ENCODE data around the gene CHTF8.
A peak's percentile ranks its signal among the peaks of the same experiment; 100 is the strongest.
"Not testable (repeated sequence)": the region's sequence is repeated elsewhere in the genome, so short reads cannot be mapped to it uniquely, and the experiment has no call there.

The CHTF8 gene

GRCh38 chr16:69165584-69165983 is 33.2 kb upstream of the CHTF8 start:
- Histone ChIP-seq H3K9ac (ENCODE audit: low read length) (no peak overlapping the region), H3K4me3 (ENCODE audit: low read length) (no peak overlapping the region), H3K4me1 (ENCODE audit: control insufficient read depth, insufficient read depth, low read length) (peaks cover 9% of the 10 kb centered on the region), H3K9me3 (ENCODE audit: control insufficient read depth, low read length) (no peaks in the 10 kb centered on the region), H3K27me3 (replicated peaks; ENCODE audit: control insufficient read depth, insufficient read depth, low read length) (no peaks in the 10 kb centered on the region), H3K36me3 (ENCODE audit: control insufficient read depth, insufficient read depth, low read length, severe bottlenecking) (peaks cover 87% of the 10 kb centered on the region)
- no peak for DNase-seq (ENCODE audit: low read depth)

GRCh38 chr16:69160192-69160591 is 27.8 kb upstream of the CHTF8 start:
- peaks cover 87% of the 10 kb centered on the region for H3K36me3 ChIP-seq (ENCODE audit: control insufficient read depth, insufficient read depth, low read length, severe bottlenecking)
- no peaks in the 10 kb centered on the region for H3K4me1 ChIP-seq (ENCODE audit: control insufficient read depth, insufficient read depth, low read length)
- H3K4me3 ChIP-seq (ENCODE audit: low read length), result no peak overlapping the region
- H3K27me3 ChIP-seq (replicated peaks; ENCODE audit: control insufficient read depth, insufficient read depth, low read length), result no peaks in the 10 kb centered on the region
- no peak for DNase-seq (ENCODE audit: low read depth)
- H3K9me3 ChIP-seq (ENCODE audit: control insufficient read depth, low read length), result no peaks in the 10 kb centered on the region
- H3K9ac ChIP-seq (ENCODE audit: low read length), result no peak overlapping the region

DNA sequence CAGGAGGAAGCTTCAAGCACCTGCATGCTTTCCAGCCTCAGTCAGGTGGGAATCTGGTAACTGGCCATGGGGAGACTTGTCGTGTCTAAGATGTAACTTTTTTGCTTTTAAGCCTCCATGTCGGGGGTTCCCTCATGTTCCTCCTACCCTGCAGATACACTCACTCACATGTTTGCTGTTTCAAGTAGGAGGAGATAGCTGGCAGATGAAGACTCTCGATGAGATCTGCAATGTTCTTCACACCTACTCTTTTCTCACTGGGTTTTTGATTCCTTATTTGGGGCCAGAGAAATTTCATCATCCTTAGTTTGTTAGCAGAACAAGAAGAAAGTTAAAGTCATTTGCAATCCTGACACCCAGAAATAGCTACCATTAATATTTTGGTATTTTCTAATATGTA is 24.8 kb upstream of the CHTF8 start:
- Histone ChIP-seq H3K9me3 (ENCODE audit: control insufficient read depth, low read length) (no peaks in the 10 kb centered on the region), H3K27me3 (replicated peaks; ENCODE audit: control insufficient read depth, insufficient read depth, low read length) (no peaks in the 10 kb centered on the region), H3K4me1 (ENCODE audit: control insufficient read depth, insufficient read depth, low read length) (no peaks in the 10 kb centered on the region), H3K36me3 (ENCODE audit: control insufficient read depth, insufficient read depth, low read length, severe bottlenecking) (peaks cover 92% of the 10 kb centered on the region), H3K9ac (ENCODE audit: low read length) (no peak overlapping the region), H3K4me3 (ENCODE audit: low read length) (no peak overlapping the region)
- no peak for DNase-seq (ENCODE audit: low read depth)

GRCh38 chr16:69150146-69150865 is 17.9 kb upstream of the CHTF8 start:
- Histone ChIP-seq H3K4me3 (ENCODE audit: low read length) (no peak overlapping the region), H3K4me1 (ENCODE audit: control insufficient read depth, insufficient read depth, low read length) (peaks cover 8% of the 10 kb centered on the region), H3K36me3 (ENCODE audit: control insufficient read depth, insufficient read depth, low read length, severe bottlenecking) (peaks cover 53% of the 10 kb centered on the region), H3K27me3 (replicated peaks; ENCODE audit: control insufficient read depth, insufficient read depth, low read length) (no peaks in the 10 kb centered on the region), H3K9ac (ENCODE audit: low read length) (no peak overlapping the region), H3K9me3 (ENCODE audit: control insufficient read depth, low read length) (no peaks in the 10 kb centered on the region)
- DNase-seq (ENCODE audit: low read depth), result peak; percentile 95

- peaks cover 14% of the 10 kb centered on the region for H3K4me1 ChIP-seq (ENCODE audit: control insufficient read depth, insufficient read depth, low read length)
- H3K9ac ChIP-seq (ENCODE audit: low read length); H3K4me3 ChIP-seq (ENCODE audit: low read length); DNase-seq (ENCODE audit: low read depth); H3K9me3 ChIP-seq (ENCODE audit: control insufficient read depth, low read length); H3K27me3 ChIP-seq (replicated peaks; ENCODE audit: control insufficient read depth, insufficient read depth, low read length): not testable (repeated sequence)
- peaks cover 48% of the 10 kb centered on the region for H3K36me3 ChIP-seq (ENCODE audit: control insufficient read depth, insufficient read depth, low read length, severe bottlenecking)
Observed at GRCh38 chr16:69149621-69150020, 17.2 kb upstream of the CHTF8 start.

DNA sequence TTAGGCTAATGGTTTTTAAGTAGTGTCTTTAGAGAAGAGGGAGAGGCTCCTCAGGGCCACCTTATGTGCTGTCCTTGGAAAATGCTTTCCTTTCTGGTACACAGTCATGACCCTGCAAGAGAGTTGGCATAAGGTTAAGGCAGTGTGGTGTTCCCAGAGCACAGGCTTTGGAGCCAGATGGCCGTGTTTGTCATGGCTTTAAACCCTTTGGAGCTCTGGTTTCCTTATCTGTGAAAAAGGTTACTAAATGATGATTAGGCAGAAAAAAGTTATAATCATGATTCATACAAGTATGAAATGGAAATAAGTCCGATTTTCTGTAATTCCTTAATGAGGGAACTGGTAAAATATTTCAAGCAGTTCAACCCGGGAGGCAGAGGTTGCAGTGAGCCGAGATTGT is 13.3 kb upstream of the CHTF8 start:
- Histone ChIP-seq H3K9ac (ENCODE audit: low read length) (peak overlapping the region; percentile 71), H3K4me1 (ENCODE audit: control insufficient read depth, insufficient read depth, low read length) (peaks cover 28% of the 10 kb centered on the region), H3K9me3 (ENCODE audit: control insufficient read depth, low read length) (no peaks in the 10 kb centered on the region), H3K36me3 (ENCODE audit: control insufficient read depth, insufficient read depth, low read length, severe bottlenecking) (peaks cover 43% of the 10 kb centered on the region), H3K4me3 (ENCODE audit: low read length) (peak overlapping the region; percentile 43), H3K27me3 (replicated peaks; ENCODE audit: control insufficient read depth, insufficient read depth, low read length) (no peaks in the 10 kb centered on the region)
- DNase-seq (ENCODE audit: low read depth), result no peak

DNA sequence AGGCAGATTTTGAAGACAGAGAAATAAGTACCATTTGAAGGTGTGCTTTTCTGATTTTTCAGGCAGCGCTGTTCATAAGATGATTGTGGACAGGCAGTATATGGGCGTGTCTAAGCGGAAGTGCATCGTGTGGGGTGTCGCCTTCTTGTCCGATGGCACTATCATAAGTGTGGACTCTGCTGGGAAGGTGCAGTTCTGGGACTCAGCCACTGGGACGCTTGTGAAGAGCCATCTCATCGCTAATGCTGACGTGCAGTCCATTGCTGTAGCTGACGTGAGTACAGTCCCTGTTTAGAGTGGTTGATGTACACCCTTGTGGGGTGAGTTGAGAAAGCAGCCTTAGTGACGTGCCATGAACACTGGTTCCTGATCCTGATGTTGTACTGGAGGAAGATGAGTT is 10.7 kb upstream of the CHTF8 start:
- Histone ChIP-seq H3K9ac (ENCODE audit: low read length) (no peak overlapping the region), H3K36me3 (ENCODE audit: control insufficient read depth, insufficient read depth, low read length, severe bottlenecking) (peaks cover 59% of the 10 kb centered on the region), H3K9me3 (ENCODE audit: control insufficient read depth, low read length) (no peaks in the 10 kb centered on the region), H3K4me1 (ENCODE audit: control insufficient read depth, insufficient read depth, low read length) (peaks cover 32% of the 10 kb centered on the region), H3K4me3 (ENCODE audit: low read length) (no peak overlapping the region), H3K27me3 (replicated peaks; ENCODE audit: control insufficient read depth, insufficient read depth, low read length) (no peaks in the 10 kb centered on the region)
- DNase-seq (ENCODE audit: low read depth), result no peak

DNA sequence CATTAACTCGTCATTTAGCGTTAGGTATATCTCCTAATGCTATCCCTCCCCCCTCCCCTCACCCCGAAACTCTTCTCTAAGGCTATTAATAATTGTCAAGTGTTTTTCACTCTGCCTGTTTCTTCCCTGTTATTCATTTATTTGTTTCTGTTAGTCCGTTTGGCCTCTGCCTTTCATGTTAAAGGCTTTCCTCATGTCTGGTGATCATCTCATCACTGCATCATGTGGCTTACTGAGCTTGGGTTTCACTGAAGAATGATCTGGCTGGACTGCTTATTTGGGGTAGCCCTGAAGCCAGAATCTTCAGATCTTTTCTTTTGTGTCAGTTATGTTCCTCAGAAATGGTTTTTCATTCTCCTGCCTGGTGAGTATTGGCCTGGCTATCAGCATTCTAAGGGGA is 9.5 kb upstream of the CHTF8 start:
- Histone ChIP-seq H3K9ac (ENCODE audit: low read length) (peak overlapping the region; percentile 42), H3K9me3 (ENCODE audit: control insufficient read depth, low read length) (no peaks in the 10 kb centered on the region), H3K4me3 (ENCODE audit: low read length) (no peak overlapping the region), H3K4me1 (ENCODE audit: control insufficient read depth, insufficient read depth, low read length) (peaks cover 38% of the 10 kb centered on the region), H3K36me3 (ENCODE audit: control insufficient read depth, insufficient read depth, low read length, severe bottlenecking) (peaks cover 70% of the 10 kb centered on the region), H3K27me3 (replicated peaks; ENCODE audit: control insufficient read depth, insufficient read depth, low read length) (no peaks in the 10 kb centered on the region)
- no peak for DNase-seq (ENCODE audit: low read depth)

DNA sequence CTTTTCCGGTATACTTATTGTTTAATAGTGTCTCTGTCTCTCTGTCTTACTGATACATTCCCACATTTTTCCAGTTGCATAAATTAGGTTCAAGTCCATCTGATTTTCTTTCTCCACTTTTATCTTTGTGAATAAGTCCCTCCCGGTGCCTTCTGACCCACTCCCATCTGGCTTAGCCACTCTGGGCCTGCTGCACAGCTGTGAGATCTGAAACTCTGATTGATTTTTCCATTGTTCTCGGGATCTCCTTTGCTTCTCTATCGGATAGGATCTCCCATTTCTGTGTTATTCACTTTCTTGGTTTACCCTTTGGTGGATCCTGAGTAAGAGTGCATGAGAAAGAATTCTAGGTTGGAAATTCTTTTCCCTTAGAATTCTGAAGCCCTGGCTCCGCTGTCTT is 8.6 kb upstream of the CHTF8 start:
- no peak overlapping the region for H3K4me3 ChIP-seq (ENCODE audit: low read length)
- no peaks in the 10 kb centered on the region for H3K27me3 ChIP-seq (replicated peaks; ENCODE audit: control insufficient read depth, insufficient read depth, low read length)
- H3K36me3 ChIP-seq (ENCODE audit: control insufficient read depth, insufficient read depth, low read length, severe bottlenecking), result peaks cover 70% of the 10 kb centered on the region
- no peaks in the 10 kb centered on the region for H3K9me3 ChIP-seq (ENCODE audit: control insufficient read depth, low read length)
- no peak for DNase-seq (ENCODE audit: low read depth)
- H3K4me1 ChIP-seq (ENCODE audit: control insufficient read depth, insufficient read depth, low read length), result peaks cover 40% of the 10 kb centered on the region
- H3K9ac ChIP-seq (ENCODE audit: low read length), result peak overlapping the region; percentile 17

DNA sequence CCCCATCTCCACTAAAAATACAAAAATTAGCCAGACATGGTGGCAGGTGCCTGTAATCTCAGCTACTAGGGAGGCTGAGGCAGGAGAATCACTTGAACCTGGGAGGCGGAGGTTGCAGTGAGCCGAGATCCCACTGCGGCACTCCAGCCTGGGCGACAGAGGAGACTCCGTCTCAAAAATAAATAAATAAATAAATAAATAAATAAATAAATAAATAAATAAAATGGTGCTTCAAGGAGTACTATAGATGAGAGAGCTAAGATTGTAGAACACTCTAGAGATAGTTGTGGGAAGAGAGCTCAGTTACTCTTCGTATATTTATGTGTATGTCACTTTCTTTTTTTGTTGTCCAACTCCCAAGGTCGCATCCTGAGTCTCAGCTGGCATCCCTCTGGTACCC is 7.1 kb upstream of the CHTF8 start:
- peaks cover 30% of the 10 kb centered on the region for H3K4me1 ChIP-seq (ENCODE audit: control insufficient read depth, insufficient read depth, low read length)
- not testable (repeated sequence) for H3K9ac ChIP-seq (ENCODE audit: low read length); H3K4me3 ChIP-seq (ENCODE audit: low read length); H3K27me3 ChIP-seq (replicated peaks; ENCODE audit: control insufficient read depth, insufficient read depth, low read length); DNase-seq (ENCODE audit: low read depth); H3K9me3 ChIP-seq (ENCODE audit: control insufficient read depth, low read length)
- peaks cover 69% of the 10 kb centered on the region for H3K36me3 ChIP-seq (ENCODE audit: control insufficient read depth, insufficient read depth, low read length, severe bottlenecking)

DNA sequence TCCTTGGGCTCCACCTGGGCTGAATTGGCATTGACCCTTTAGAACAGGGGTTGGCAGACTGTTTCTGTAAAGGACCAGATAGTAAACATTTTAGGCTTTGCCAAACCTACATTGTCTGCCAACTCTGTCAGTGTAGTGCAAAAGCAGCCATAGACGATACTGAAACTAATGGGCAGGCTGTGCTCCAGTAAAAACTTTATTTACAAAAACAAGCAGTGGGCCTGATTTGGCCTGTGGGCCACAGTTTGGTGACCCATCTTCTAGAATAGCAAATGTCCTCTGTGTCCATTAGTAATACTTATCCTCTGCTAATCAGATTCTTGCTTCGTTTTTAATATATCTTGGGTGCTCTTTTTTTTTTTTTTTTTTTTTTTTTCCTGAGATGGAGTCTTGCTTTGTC is 6.2 kb upstream of the CHTF8 start:
- Histone ChIP-seq H3K4me3 (ENCODE audit: low read length) (no peak overlapping the region), H3K4me1 (ENCODE audit: control insufficient read depth, insufficient read depth, low read length) (peaks cover 35% of the 10 kb centered on the region), H3K9ac (ENCODE audit: low read length) (no peak overlapping the region), H3K27me3 (replicated peaks; ENCODE audit: control insufficient read depth, insufficient read depth, low read length) (no peaks in the 10 kb centered on the region), H3K36me3 (ENCODE audit: control insufficient read depth, insufficient read depth, low read length, severe bottlenecking) (peaks cover 64% of the 10 kb centered on the region), H3K9me3 (ENCODE audit: control insufficient read depth, low read length) (no peaks in the 10 kb centered on the region)
- DNase-seq (ENCODE audit: low read depth), result no peak

DNA sequence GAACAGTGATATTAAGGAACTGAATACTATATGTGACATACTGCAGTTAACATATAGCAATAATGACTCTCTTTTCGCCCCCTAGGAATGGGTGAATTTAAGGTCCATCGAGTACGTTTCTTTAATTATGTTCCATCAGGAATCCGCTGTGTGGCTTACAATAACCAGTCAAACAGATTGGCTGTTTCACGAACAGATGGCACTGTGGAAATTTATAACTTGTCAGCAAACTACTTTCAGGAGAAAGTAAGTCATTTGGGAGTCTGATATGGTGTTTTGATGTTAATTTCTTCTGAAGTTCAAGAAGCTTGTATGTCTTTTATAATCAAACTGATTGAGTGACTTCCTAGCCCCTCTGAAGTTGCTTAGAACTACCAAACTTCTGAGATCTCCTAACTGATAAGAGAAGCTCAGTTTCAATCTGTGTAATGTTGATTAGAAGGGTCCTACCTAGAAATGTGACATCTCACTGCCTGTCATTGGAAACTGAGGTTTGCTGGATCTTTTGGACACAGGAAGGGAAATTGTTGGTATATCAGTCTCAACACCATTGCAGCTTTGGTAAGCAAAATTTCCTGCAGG is 1.1 kb upstream of the CHTF8 start:
- Histone ChIP-seq H3K36me3 (ENCODE audit: control insufficient read depth, insufficient read depth, low read length, severe bottlenecking) (peaks cover 21% of the 10 kb centered on the region), H3K4me1 (ENCODE audit: control insufficient read depth, insufficient read depth, low read length) (peaks cover 40% of the 10 kb centered on the region), H3K4me3 (ENCODE audit: low read length) (peak overlapping the region; percentile 92), H3K9me3 (ENCODE audit: control insufficient read depth, low read length) (no peaks in the 10 kb centered on the region), H3K9ac (ENCODE audit: low read length) (peak overlapping the region; percentile 91), H3K27me3 (replicated peaks; ENCODE audit: control insufficient read depth, insufficient read depth, low read length) (no peaks in the 10 kb centered on the region)
- no peak for DNase-seq (ENCODE audit: low read depth)
